K562 (cell line): ENCODE data around the gene FBXL13. TPM values are rescaled to one million over a fixed set of nuclear protein-coding genes. Genes with fewer than 3 reads are reported as not detected.

Source experiments
- CREBBP ChIP-seq: IDR thresholded peaks from one replicate; pipeline ENCODE4 v1.6.1; 2012; ENCODE audit warnings: low read depth, mild to moderate bottlenecking, control low read depth, inconsistent platforms, low read length
- CREM ChIP-seq: IDR thresholded peaks from 2 replicates; pipeline ENCODE4 v1.6.1; 2014; ENCODE audit warnings: antibody characterized with exemption, low read depth
- FOXA3 ChIP-seq, 2 experiments: fragments of 450-650 bp in 1 of 2; sonication (generic) in 1 of 2; formaldehyde crosslinking; IDR thresholded peaks in 1 of 2; conservative IDR thresholded peaks in 1 of 2; 2 replicates each; pipeline versions ENCODE4 v1.4.0 to v1.8.0; 2020 to 2022; ENCODE audit warnings: mild to moderate bottlenecking in 2 of 2, missing genetic modification reagents in 1 of 2
- HMG20B ChIP-seq: fragments of 250-450 bp; sonication (Bioruptor Pico); IDR thresholded peaks from 2 replicates; pipeline ENCODE4 v1.5.0; 2021; ENCODE audit warnings: mild to moderate bottlenecking
- ID3 ChIP-seq, 2 experiments: fragments of 250-450 bp in 1 of 2; fragments of 450-650 bp in 1 of 2; sonication (Bioruptor Pico) in 1 of 2; IDR thresholded peaks; 2 replicates each; pipeline versions ENCODE4 v1.6.1 to v1.8.0; 2016 to 2021; ENCODE audit warnings: mild to moderate bottlenecking in 2 of 2, moderate library complexity in 2 of 2, missing compliant biosample characterization in 1 of 2, missing genetic modification characterization in 1 of 2
- KLF6 ChIP-seq: fragments of 250-450 bp; sonication (Bioruptor Pico); IDR thresholded peaks from 2 replicates; pipeline ENCODE4 v1.4.0; 2020; ENCODE audit warnings: mild to moderate bottlenecking, moderate library complexity, borderline replicate concordance
- MAFK ChIP-seq: IDR thresholded peaks from 2 replicates; pipeline ENCODE4 v1.6.1; 2011; ENCODE audit warnings: low read length, improper control_type of control experiment
- NFYB ChIP-seq: IDR thresholded peaks from 2 replicates; pipeline ENCODE4 v1.6.1; 2011; ENCODE audit warnings: mild to moderate bottlenecking, moderate library complexity; ENCODE audit not compliant: insufficient read length; ENCODE audit errors: extremely low read depth
- SETDB1 ChIP-seq: IDR thresholded peaks from one replicate; pipeline ENCODE4 v1.6.1; 2012; ENCODE audit warnings: low read length, control low read depth, inconsistent platforms
- SNIP1 ChIP-seq: fragments of 450-650 bp; IDR thresholded peaks from 2 replicates; pipeline ENCODE4 v1.7.1; 2017; ENCODE audit warnings: low read depth, mild to moderate bottlenecking
- STAT5A ChIP-seq: IDR thresholded peaks from 2 replicates; pipeline ENCODE4 v1.6.1; 2012; ENCODE audit warnings: low read length, inconsistent platforms, borderline replicate concordance
- ZEB2 ChIP-seq: fragments of 450-650 bp; IDR thresholded peaks from 2 replicates; pipeline ENCODE4 v1.6.1; 2016
- ZNF217 ChIP-seq: sonication (generic); formaldehyde crosslinking; IDR thresholded peaks from 2 replicates; pipeline ENCODE4 v1.8.0; 2022; ENCODE audit warnings: mild to moderate bottlenecking, missing genetic modification reagents
- ZNF316 ChIP-seq: fragments of 450-650 bp; IDR thresholded peaks from 2 replicates; pipeline ENCODE4 v1.6.1; 2016
- polyA plus RNA-seq, 8 experiments: library from polyadenylated mRNA; depleted of rRNA in 4 of 8; stranded (reverse) in 5 of 8; unstranded in 3 of 8; fragments of >200 nt; fragmentation: Nextera tagmentation in 2 of 8; fragmentation: Illumina TruSeq in 1 of 8; extraction: Ambion mirVana in 2 of 8; extraction: Trizol in 1 of 8; gene quantifications; 2 replicates each; pipeline versions ENCODE4 v1.2.1 to v1.2.3, GENCODE V29; 2011 to 2014; ENCODE audit warnings: inconsistent platforms in 1 of 8, missing spikeins in 1 of 8
- total RNA-seq, 7 experiments: library from RNA; depleted of rRNA in 6 of 7; stranded (reverse); fragments of >200 nt in 6 of 7; fragmentation: Illumina TruSeq in 2 of 7; extraction: Trizol in 2 of 7; gene quantifications; 2 replicates each; pipeline versions ENCODE4 v1.2.1 to v1.2.3, GENCODE V29; 2011 to 2021; ENCODE audit warnings: low replicate concordance in 1 of 7
- TF ChIP-seq, protein P1 (sequence below): fragments of 250-450 bp; sonication (Bioruptor Pico); IDR thresholded peaks from 2 replicates; pipeline ENCODE4 v1.4.0; 2020
- TF ChIP-seq, protein P2 (sequence below): sonication (generic); formaldehyde crosslinking; IDR thresholded peaks from 2 replicates; pipeline ENCODE4 v1.8.0; 2023; ENCODE audit warnings: mild to moderate bottlenecking, missing genetic modification reagents
- TF ChIP-seq, protein P3 (sequence below): sonication (generic); formaldehyde crosslinking; IDR thresholded peaks from 2 replicates; pipeline ENCODE4 v1.8.1; 2023; ENCODE audit warnings: missing genetic modification reagents, mild to moderate bottlenecking, borderline replicate concordance

Gene FBXL13
- total and polyA plus RNA-seq, 9 of the 15 experiments (the other 6 are each of a cell fraction or from before 2014, with no cell fraction given): 16.3 to 55.0 (median 25.4) TPM

- TF ChIP-seq, protein P1, sequence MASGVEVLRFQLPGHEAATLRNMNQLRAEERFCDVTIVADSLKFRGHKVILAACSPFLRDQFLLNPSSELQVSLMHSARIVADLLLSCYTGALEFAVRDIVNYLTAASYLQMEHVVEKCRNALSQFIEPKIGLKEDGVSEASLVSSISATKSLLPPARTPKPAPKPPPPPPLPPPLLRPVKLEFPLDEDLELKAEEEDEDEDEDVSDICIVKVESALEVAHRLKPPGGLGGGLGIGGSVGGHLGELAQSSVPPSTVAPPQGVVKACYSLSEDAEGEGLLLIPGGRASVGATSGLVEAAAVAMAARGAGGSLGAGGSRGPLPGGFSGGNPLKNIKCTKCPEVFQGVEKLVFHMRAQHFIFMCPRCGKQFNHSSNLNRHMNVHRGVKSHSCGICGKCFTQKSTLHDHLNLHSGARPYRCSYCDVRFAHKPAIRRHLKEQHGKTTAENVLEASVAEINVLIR (CRISPR knock-in tag): no peak
- TF ChIP-seq FOXA3 (CRISPR knock-in tag; conservative IDR thresholded peaks at IDR 0.05 in 1 of 2, IDR thresholded peaks at IDR 0.05 in 1 of 2) (no peak; a peak in 1 of 4 replicates), KLF6 (CRISPR knock-in tag) (peak; percentile 30; the same call in 1 of the 2 replicates), SNIP1 (no peak), CREBBP (no peak), ID3 (CRISPR knock-in tag; IDR thresholded peaks at IDR 0.05) (no peak), ID3 (tag; IDR thresholded peaks at IDR 0.05) (peak; percentile 65; the same call in 1 of the 2 replicates), ZNF217 (CRISPR knock-in tag) (no peak), SETDB1 (no peak), STAT5A (peak; percentile 55; the same call in 1 of the 2 replicates), ZNF316 (peak; percentile 99), HMG20B (CRISPR knock-in tag) (peak; percentile 36; the same call in 1 of the 2 replicates), ZEB2 (peak; percentile 60; the same call in 1 of the 2 replicates), MAFK (peak; percentile 93), NFYB (no peak), CREM (peak; percentile 87)
- TF ChIP-seq, protein P2, sequence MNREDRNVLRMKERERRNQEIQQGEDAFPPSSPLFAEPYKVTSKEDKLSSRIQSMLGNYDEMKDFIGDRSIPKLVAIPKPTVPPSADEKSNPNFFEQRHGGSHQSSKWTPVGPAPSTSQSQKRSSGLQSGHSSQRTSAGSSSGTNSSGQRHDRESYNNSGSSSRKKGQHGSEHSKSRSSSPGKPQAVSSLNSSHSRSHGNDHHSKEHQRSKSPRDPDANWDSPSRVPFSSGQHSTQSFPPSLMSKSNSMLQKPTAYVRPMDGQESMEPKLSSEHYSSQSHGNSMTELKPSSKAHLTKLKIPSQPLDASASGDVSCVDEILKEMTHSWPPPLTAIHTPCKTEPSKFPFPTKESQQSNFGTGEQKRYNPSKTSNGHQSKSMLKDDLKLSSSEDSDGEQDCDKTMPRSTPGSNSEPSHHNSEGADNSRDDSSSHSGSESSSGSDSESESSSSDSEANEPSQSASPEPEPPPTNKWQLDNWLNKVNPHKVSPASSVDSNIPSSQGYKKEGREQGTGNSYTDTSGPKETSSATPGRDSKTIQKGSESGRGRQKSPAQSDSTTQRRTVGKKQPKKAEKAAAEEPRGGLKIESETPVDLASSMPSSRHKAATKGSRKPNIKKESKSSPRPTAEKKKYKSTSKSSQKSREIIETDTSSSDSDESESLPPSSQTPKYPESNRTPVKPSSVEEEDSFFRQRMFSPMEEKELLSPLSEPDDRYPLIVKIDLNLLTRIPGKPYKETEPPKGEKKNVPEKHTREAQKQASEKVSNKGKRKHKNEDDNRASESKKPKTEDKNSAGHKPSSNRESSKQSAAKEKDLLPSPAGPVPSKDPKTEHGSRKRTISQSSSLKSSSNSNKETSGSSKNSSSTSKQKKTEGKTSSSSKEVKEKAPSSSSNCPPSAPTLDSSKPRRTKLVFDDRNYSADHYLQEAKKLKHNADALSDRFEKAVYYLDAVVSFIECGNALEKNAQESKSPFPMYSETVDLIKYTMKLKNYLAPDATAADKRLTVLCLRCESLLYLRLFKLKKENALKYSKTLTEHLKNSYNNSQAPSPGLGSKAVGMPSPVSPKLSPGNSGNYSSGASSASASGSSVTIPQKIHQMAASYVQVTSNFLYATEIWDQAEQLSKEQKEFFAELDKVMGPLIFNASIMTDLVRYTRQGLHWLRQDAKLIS: peak; percentile 76
- TF ChIP-seq, protein P3, sequence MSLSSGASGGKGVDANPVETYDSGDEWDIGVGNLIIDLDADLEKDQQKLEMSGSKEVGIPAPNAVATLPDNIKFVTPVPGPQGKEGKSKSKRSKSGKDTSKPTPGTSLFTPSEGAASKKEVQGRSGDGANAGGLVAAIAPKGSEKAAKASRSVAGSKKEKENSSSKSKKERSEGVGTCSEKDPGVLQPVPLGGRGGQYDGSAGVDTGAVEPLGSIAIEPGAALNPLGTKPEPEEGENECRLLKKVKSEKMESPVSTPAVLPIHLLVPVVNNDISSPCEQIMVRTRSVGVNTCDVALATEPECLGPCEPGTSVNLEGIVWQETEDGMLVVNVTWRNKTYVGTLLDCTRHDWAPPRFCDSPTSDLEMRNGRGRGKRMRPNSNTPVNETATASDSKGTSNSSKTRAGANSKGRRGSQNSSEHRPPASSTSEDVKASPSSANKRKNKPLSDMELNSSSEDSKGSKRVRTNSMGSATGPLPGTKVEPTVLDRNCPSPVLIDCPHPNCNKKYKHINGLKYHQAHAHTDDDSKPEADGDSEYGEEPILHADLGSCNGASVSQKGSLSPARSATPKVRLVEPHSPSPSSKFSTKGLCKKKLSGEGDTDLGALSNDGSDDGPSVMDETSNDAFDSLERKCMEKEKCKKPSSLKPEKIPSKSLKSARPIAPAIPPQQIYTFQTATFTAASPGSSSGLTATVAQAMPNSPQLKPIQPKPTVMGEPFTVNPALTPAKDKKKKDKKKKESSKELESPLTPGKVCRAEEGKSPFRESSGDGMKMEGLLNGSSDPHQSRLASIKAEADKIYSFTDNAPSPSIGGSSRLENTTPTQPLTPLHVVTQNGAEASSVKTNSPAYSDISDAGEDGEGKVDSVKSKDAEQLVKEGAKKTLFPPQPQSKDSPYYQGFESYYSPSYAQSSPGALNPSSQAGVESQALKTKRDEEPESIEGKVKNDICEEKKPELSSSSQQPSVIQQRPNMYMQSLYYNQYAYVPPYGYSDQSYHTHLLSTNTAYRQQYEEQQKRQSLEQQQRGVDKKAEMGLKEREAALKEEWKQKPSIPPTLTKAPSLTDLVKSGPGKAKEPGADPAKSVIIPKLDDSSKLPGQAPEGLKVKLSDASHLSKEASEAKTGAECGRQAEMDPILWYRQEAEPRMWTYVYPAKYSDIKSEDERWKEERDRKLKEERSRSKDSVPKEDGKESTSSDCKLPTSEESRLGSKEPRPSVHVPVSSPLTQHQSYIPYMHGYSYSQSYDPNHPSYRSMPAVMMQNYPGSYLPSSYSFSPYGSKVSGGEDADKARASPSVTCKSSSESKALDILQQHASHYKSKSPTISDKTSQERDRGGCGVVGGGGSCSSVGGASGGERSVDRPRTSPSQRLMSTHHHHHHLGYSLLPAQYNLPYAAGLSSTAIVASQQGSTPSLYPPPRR: no peak
These were observed 101.3 kb downstream of the FBXL13 start (continued) for GRCh38 chr7:102973096-102973802.
